ENCODE results near the gene TNFAIP8.

DNA sequence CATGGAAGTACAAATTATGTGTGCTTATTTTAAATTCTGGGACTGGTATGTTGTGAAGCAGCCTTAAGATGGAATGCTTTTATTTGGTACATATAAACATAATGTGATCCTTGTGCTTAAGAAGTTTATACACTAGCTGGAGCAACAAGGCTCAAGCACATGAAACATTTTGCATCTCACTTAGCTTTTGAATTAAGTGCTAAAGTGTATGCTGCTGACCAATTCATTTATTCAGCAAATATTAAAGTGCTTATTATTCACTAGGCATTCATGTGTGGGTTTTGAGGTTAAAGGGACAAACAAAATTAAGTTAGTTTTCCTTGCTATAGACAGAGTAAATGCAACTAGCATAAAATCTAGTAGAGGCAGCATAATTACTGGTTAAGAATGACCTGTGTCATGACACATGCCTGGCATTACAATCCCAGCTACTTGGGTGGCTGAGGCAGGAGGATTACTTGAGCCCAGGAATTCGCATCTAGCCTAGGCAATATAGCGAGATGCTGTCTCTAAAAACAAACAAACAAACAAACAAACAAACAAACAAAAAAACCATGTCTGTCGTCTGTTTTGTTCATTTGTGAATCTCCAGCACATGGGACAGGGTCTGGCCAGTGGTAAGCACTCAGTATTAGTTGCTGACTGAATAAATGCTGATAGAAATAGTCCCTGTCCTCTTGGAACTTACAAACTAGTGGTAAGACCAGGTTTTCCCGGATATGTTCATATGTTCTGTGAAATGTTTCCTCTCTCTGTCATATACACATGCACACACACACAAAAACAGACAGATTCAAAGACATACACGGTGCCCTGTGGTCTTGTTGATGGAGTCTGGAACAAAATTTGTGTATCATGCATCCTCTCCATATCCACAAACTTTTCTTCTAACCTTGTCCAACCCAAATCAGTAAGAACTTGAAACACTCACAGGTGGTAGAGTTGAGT lies 41.9 kb upstream of the TNFAIP8 start:
- TF ChIP-seq FOXM1 (IDR thresholded peaks at IDR 0.05; ENCODE audit: low read depth) = no peak
- TF ChIP-seq RCOR1 (IDR thresholded peaks at IDR 0.05; ENCODE audit: low read length) = no peak
- no peak for TF ChIP-seq TEAD4 (IDR thresholded peaks at IDR 0.05; ENCODE audit: borderline replicate concordance, insufficient read depth)
- TF ChIP-seq TAF1 (IDR thresholded peaks at IDR 0.05; ENCODE audit: borderline replicate concordance, low read depth, low read length) = no peak
- TF ChIP-seq, protein P1, sequence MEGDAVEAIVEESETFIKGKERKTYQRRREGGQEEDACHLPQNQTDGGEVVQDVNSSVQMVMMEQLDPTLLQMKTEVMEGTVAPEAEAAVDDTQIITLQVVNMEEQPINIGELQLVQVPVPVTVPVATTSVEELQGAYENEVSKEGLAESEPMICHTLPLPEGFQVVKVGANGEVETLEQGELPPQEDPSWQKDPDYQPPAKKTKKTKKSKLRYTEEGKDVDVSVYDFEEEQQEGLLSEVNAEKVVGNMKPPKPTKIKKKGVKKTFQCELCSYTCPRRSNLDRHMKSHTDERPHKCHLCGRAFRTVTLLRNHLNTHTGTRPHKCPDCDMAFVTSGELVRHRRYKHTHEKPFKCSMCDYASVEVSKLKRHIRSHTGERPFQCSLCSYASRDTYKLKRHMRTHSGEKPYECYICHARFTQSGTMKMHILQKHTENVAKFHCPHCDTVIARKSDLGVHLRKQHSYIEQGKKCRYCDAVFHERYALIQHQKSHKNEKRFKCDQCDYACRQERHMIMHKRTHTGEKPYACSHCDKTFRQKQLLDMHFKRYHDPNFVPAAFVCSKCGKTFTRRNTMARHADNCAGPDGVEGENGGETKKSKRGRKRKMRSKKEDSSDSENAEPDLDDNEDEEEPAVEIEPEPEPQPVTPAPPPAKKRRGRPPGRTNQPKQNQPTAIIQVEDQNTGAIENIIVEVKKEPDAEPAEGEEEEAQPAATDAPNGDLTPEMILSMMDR (IDR thresholded peaks at IDR 0.05) = no peak
- TF ChIP-seq EP300 (IDR thresholded peaks at IDR 0.05; ENCODE audit: borderline replicate concordance in 1 of 2, low read depth in 1 of 2, low read length in 1 of 2) = no peak
- no peak for TF ChIP-seq POLR2AphosphoS5 (IDR thresholded peaks at IDR 0.05; ENCODE audit: low read depth, low read length)
- TF ChIP-seq, protein P2, sequence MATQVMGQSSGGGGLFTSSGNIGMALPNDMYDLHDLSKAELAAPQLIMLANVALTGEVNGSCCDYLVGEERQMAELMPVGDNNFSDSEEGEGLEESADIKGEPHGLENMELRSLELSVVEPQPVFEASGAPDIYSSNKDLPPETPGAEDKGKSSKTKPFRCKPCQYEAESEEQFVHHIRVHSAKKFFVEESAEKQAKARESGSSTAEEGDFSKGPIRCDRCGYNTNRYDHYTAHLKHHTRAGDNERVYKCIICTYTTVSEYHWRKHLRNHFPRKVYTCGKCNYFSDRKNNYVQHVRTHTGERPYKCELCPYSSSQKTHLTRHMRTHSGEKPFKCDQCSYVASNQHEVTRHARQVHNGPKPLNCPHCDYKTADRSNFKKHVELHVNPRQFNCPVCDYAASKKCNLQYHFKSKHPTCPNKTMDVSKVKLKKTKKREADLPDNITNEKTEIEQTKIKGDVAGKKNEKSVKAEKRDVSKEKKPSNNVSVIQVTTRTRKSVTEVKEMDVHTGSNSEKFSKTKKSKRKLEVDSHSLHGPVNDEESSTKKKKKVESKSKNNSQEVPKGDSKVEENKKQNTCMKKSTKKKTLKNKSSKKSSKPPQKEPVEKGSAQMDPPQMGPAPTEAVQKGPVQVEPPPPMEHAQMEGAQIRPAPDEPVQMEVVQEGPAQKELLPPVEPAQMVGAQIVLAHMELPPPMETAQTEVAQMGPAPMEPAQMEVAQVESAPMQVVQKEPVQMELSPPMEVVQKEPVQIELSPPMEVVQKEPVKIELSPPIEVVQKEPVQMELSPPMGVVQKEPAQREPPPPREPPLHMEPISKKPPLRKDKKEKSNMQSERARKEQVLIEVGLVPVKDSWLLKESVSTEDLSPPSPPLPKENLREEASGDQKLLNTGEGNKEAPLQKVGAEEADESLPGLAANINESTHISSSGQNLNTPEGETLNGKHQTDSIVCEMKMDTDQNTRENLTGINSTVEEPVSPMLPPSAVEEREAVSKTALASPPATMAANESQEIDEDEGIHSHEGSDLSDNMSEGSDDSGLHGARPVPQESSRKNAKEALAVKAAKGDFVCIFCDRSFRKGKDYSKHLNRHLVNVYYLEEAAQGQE (IDR thresholded peaks at IDR 0.05; ENCODE audit: low read depth, low read length) = no peak
- TF ChIP-seq, protein P3, sequence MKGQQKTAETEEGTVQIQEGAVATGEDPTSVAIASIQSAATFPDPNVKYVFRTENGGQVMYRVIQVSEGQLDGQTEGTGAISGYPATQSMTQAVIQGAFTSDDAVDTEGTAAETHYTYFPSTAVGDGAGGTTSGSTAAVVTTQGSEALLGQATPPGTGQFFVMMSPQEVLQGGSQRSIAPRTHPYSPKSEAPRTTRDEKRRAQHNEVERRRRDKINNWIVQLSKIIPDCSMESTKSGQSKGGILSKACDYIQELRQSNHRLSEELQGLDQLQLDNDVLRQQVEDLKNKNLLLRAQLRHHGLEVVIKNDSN (IDR thresholded peaks at IDR 0.05; ENCODE audit: borderline replicate concordance, low read depth) = no peak
- TF ChIP-seq MXI1 (IDR thresholded peaks at IDR 0.05; ENCODE audit: low read depth, low read length) = no peak

All from SK-N-SH (cell line).